ENCODE measurements around the gene PFDN1.

Gene PFDN1

DNA sequence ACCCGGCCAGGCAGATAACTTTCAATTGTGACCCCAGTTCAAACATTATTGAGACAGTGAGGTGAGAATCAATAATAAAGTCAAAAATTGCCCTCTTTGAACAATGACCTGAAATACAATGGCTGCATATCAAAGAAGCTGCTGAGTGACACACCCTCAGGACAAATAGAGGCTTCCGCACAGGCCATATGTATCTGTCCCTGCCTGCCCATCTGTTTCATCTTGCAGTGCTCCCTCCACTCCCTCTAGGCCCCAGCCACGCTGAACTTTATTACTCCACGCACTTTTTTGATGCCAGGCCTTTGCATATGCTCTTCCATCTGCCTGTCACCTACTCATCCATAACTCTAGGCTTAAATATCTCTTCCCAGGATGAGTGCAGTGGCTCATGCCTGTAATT, 15.9 kb upstream of the PFDN1 start:
- H3K27ac ChIP-seq, result no peak overlapping the region
- TF ChIP-seq, protein P1, sequence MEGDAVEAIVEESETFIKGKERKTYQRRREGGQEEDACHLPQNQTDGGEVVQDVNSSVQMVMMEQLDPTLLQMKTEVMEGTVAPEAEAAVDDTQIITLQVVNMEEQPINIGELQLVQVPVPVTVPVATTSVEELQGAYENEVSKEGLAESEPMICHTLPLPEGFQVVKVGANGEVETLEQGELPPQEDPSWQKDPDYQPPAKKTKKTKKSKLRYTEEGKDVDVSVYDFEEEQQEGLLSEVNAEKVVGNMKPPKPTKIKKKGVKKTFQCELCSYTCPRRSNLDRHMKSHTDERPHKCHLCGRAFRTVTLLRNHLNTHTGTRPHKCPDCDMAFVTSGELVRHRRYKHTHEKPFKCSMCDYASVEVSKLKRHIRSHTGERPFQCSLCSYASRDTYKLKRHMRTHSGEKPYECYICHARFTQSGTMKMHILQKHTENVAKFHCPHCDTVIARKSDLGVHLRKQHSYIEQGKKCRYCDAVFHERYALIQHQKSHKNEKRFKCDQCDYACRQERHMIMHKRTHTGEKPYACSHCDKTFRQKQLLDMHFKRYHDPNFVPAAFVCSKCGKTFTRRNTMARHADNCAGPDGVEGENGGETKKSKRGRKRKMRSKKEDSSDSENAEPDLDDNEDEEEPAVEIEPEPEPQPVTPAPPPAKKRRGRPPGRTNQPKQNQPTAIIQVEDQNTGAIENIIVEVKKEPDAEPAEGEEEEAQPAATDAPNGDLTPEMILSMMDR (conservative IDR thresholded peaks at IDR 0.05), result no peak

DNA sequence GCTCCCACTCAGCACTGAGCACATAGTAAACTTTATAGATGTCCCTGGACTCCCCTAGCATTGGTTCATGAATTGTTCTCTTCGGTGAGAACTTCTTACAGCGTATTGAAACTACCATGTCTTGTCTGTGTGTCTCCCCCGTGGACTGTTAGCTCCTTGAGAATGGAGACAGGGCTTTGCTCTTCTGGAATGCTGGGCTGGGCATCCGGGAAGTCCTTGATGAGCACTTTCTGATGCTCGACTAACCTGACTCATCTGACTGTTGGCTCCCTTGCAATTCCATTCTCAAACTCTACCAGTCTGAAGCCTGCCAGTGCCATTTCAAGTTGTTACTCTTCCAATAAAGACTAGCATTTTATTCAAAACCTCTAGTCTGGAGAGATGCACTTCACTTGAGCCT, 15.0 kb upstream of the PFDN1 start:
- TF ChIP-seq, protein P1 (conservative IDR thresholded peaks at IDR 0.05), result no peak
- no peak overlapping the region for H3K27ac ChIP-seq

DNA sequence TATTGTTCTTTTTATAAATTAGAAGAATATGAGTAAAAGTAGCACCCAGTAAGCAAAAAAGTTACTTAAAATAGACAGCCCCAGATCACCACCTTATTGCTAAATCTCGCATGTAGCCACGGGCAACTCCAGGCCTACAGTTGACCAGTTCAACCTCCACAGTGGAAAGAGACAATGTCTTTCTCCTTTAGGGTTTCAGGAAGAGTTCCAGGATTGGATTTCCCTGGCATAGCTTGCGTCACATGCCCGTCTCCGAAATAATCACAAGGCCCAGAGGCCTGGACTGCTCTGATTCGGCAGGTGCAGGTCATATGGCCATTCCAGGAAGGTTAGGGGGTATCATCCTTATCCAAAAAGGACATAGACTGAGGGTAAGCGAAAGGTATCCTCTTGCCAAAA, 9.9 kb upstream of the PFDN1 start:
- no peak overlapping the region for H3K27ac ChIP-seq
- TF ChIP-seq, protein P1 (conservative IDR thresholded peaks at IDR 0.05), result no peak

DNA sequence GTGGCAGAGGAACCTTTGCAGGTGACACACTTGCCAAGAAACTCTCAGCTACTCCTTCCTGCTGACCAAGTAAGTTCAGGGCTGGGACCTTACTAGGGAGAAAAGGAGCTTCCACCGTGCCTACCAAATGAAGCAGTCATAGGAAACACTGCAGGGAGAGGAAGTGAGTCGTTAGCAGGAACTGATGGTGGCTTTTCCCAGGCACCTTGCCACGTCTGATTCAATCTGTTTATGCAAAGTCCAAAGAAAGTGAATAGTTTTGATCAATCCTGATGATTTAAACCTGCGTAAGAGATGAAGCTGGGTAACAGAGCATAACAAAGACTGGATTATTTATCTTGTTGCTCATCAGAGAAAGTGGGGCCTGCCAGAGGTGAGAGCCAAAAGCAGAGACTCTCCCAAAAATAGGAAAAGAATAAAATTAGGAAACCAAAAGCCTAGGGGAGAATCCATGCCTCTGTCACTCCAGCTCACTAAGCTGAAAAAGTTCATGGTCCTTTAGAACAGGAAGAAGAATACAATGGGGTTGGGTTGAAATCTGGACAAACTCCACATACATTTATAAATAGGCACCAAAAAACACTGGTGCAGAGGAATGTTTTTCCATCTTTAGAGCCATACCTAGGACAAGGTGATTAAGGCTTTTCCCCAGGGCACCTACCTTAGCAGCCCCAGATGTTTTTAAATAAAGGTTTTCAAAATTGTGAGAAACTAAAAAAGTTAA, 9.3 kb upstream of the PFDN1 start:
- no peak overlapping the region for H3K27ac ChIP-seq
- TF ChIP-seq, protein P1 (conservative IDR thresholded peaks at IDR 0.05), result no peak

GRCh38 chr5:140311011-140311467, 8.1 kb upstream of the PFDN1 start:
- H3K27ac ChIP-seq, result no peak overlapping the region
- TF ChIP-seq, protein P1 (conservative IDR thresholded peaks at IDR 0.05), result no peak

DNA sequence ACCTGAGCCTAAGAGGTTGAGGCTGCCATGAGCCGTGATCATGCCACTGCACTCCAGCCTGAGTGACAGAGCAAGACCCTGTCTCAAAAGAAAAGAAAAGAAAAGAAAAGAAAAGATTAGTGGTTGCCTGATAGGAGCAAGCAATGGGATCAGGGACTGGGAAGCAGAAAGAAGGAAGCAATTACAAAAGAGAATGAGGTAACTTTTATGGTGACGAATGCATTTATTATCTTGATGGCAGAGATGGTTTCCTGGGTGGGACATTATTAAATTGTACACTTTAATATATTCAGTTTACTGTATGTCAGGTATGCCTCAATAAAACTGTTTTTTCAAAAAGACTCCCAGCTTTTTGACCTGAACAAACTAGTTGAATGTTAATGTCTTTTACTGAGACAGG, 7.5 kb upstream of the PFDN1 start:
- TF ChIP-seq, protein P1 (conservative IDR thresholded peaks at IDR 0.05), result no peak
- no peak overlapping the region for H3K27ac ChIP-seq

GRCh38 chr5:140309706-140310249, 6.9 kb upstream of the PFDN1 start:
- TF ChIP-seq, protein P1 (conservative IDR thresholded peaks at IDR 0.05), result no peak
- no peak overlapping the region for H3K27ac ChIP-seq

Data from VCaP (cell line).